Coronary artery (tissue), 2 donors: Measurements from ENCODE around the gene CAPN10.

Experiments used
- DNase-seq: peaks from one replicate; pipeline ENCODE4 v3.0.0-alpha.2; 2017; ENCODE audit warnings: low spot score
- H3K27ac ChIP-seq, 2 donors: fragments of 200-600 bp; sonication (generic); one replicate each; pipeline ENCODE4 v1.5.1; 2016 to 2019
- H3K4me3 ChIP-seq: fragments of 200-600 bp; sonication (generic); 2 replicates; pipeline ENCODE4 v1.5.1; 2016; ENCODE audit warnings: mild to moderate bottlenecking, moderate library complexity
- TF ChIP-seq, protein P1 (sequence below): fragments of 200-600 bp; sonication (generic); IDR thresholded peaks from one replicate; pipeline ENCODE4 v1.5.1; 2019; ENCODE audit warnings: antibody characterized with exemption

CAPN10 gene

DNA sequence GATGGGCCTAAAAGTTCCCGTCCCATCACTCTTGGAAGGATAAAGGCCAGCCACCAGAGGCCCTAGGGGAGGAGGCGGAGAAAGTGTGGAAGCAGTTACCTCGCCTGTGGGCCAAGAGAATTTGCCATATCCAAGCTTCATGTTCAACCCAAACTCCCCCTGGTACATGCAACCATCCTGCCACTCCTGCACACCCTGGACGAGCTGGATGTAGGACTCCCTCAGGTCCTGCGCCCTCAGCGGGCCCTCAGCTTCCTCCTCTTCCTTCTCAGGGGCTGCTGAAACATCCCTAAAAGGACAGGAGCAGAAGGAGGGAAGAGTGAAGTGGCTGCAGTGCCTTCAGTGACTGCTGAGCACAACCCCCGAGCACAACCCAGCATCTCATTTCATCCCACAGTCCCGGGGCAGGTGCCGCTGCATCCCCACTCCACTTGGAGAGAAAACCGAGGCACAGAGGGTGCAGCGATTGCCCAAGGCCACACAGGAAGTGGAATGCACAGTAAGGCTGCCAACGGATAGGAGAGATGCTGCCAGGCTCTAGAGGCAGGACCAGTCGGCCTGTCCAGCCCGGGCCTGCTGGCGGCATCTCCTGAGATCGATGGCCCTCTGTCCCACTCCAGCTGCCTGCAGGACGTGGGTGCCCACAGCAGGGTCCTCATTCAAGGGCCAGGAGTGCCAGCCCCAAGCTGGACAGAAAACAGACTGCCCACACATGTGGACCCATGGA is 31.6 kb upstream of the CAPN10 start:
- TF ChIP-seq, protein P1, sequence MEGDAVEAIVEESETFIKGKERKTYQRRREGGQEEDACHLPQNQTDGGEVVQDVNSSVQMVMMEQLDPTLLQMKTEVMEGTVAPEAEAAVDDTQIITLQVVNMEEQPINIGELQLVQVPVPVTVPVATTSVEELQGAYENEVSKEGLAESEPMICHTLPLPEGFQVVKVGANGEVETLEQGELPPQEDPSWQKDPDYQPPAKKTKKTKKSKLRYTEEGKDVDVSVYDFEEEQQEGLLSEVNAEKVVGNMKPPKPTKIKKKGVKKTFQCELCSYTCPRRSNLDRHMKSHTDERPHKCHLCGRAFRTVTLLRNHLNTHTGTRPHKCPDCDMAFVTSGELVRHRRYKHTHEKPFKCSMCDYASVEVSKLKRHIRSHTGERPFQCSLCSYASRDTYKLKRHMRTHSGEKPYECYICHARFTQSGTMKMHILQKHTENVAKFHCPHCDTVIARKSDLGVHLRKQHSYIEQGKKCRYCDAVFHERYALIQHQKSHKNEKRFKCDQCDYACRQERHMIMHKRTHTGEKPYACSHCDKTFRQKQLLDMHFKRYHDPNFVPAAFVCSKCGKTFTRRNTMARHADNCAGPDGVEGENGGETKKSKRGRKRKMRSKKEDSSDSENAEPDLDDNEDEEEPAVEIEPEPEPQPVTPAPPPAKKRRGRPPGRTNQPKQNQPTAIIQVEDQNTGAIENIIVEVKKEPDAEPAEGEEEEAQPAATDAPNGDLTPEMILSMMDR = no peak
- no peak for DNase-seq
- no peak overlapping the region for H3K4me3 ChIP-seq
- no peak overlapping the region for H3K27ac ChIP-seq

DNA sequence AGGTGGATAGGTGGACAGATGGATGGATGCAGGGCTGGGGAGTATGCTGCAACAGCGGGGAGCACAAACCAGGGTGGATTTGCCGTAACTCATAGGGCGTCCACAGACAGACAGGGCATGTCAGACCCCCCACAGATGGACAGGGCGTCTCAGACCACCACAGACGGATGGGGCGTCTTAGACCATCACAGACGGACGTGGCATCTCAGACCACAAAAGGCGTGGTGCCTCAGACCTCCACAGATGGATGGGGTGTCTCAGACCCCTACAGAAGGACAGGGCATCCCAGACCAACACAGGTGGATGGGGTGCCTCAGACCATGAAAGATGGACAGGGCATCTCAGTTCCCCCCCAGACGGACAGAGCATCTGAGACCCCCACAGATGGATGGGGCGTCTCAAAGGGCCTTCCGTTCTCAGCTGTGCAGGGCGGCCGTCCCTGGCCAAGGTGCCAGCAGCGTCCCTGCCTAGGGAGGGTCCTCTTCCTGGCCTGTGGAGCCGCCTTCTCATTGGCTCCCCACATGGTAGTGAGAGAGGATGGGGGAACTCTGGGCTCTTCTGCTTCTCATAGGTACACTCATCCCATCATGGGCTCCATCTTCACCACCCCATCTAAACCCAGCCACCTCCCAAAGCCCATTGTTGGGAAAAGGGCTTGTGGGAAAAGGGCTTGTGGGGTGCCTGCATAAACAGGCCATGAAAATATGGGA is 30.8 kb upstream of the CAPN10 start:
- Histone ChIP-seq H3K4me3 (no peak overlapping the region), H3K27ac (no peak overlapping the region)
- DNase-seq = no peak
- TF ChIP-seq, protein P1 = no peak

DNA sequence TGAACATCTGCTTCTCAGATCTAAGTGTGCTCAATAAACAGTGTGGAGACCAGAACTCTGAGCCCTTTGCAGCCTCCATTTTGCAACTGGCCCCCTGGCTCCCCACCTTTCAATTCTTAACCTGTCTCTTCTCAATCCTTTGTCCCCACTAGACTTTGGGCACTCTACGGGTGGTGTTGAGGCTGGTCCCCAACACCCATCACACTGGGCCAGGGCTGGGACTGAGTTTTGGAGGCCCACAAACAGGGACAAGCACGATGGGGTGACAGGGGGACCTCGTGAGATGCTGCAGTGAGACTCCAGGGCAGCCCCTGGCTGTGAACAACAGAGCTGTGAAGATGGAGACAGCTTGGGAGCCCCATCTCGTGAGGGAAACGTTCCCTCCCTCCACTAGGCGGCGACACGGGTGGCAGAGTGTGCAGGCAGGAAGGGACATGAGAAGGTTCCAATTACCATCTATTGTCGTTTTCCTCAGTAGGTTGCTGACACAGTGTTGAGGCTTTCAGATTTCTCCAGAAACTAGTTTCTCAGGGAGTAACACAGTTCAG is 29.9 kb upstream of the CAPN10 start:
- no peak for DNase-seq
- no peak overlapping the region for H3K4me3 ChIP-seq
- TF ChIP-seq, protein P1 = no peak
- no peak overlapping the region for H3K27ac ChIP-seq

DNA sequence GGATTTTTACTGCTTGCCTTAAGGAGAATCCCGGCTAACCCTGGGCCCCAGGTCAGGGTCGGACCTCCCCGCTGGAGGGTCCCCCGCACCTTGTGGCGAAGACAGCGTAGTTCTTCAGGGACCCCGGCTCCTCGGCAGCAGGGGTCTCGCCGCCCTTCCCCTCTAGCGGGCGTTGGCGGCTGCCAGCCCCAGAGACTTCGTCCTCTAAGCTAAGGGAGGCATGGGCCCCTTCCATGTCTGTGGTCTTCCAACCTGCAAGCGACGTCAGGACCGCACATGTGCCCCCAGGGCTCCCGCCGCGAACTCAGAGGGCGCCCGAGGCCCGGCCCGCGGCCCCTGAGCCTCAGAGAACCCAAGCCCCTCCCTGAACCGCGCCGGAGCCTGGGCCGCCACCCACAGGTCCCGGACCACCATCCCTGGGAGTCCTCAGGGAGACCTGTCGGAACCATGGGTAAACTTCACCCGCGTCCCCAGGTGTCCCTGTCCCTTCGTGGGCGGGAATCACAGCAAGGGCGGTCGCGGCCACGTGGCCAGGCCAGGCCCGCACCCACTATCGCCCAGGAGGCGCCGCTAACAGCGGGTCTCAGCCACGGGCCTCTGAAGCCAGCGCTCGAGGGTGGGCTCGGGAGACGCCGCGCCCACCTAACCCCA is 29.3 kb upstream of the CAPN10 start:
- Histone ChIP-seq H3K27ac (no peak overlapping the region), H3K4me3 (peak overlapping the region; percentile 75)
- TF ChIP-seq, protein P1 = no peak
- DNase-seq = no peak

DNA sequence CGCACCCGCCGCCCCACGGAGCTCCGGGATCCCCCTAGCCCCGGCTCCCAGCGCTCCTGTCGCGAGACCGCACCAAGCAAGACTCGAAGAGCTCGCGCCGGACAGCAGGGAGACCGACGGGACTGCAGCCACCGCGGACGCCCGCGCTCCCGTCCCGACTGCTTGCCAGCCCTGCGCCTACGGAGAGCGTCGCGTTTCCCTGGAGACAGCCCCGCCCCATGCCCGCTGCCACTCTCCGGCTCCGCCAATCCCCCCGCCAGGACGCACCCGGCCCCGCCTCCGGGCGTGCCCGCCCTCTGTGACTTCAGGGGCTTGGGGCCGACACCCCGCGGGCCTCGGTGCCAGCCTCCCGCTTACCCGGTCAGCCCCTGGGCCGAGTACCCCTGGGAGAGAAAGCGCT is 28.7 kb upstream of the CAPN10 start, which contains the start of gene ANKMY1:
Gene ANKMY1 (minus strand): TSS at position 181 of the 400 bp plus-strand sequence. CDS start 653 bp downstream, outside the sequence.
- peak; percentile 71 for DNase-seq
- Histone ChIP-seq H3K27ac (no peak within 1 kb of the TSS), H3K4me3 (peak within 1 kb of the TSS; percentile 75)
- TF ChIP-seq, protein P1 = no peak

DNA sequence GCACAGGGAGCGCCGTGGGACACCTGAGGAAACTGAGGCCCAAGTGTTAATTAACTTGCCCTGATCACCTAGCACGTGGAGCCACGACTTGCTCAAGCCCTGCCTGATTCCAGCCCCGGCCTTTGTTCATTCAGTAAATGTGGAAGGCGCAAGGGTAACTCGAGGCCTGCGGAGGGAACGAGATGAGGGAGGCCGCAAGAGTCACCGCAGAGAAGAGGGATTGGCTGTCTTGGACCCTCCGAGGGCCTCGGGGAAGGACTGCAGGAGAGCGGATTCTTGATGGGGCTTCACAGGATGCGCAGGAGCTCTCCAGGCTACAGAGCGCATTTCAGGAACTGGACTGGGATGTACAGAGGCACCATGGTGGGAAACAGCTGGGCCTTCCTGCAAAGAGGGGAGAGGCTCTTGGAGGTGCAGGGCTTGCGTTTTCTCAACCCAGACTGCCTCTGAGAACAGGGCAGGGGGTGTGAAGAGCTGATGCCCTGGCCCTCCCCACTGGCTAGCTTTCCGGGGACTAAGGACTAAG is 28.2 kb upstream of the CAPN10 start:
- no peak overlapping the region for H3K27ac ChIP-seq
- TF ChIP-seq, protein P1 = no peak
- DNase-seq = no peak
- H3K4me3 ChIP-seq = peak overlapping the region; percentile 75
